GM12874 (cell line): ENCODE results near the gene DDX19B.
A peak's percentile ranks its signal among the peaks of the same experiment; 100 is the strongest.

ENCODE experiments used
- CTCF ChIP-seq: IDR thresholded peaks from 2 replicates; pipeline ENCODE4 v1.5.1; 2011; ENCODE audit warnings: low read depth, mild to moderate bottlenecking, control low read depth, low read length, moderate library complexity; ENCODE audit not compliant: insufficient read depth

DDX19B gene

GRCh38 chr16:70254965-70255286 lies 44.1 kb upstream of the DDX19B start:
- no peak for TF ChIP-seq CTCF

GRCh38 chr16:70255574-70255973 lies 43.4 kb upstream of the DDX19B start:
- TF ChIP-seq CTCF = no peak

- no peak for TF ChIP-seq CTCF
Observed at GRCh38 chr16:70257391-70257790, 41.6 kb upstream of the DDX19B start.

GRCh38 chr16:70258065-70258464 lies 40.9 kb upstream of the DDX19B start:
- TF ChIP-seq CTCF = no peak

- TF ChIP-seq CTCF = no peak
Observed at GRCh38 chr16:70258946-70259345, 40.0 kb upstream of the DDX19B start.

- TF ChIP-seq CTCF = peak; percentile 70
Observed at GRCh38 chr16:70267516-70267915, 31.5 kb upstream of the DDX19B start.

- TF ChIP-seq CTCF = no peak
Observed at GRCh38 chr16:70269471-70269870, 29.5 kb upstream of the DDX19B start.

GRCh38 chr16:70270176-70270575 lies 28.8 kb upstream of the DDX19B start:
- no peak for TF ChIP-seq CTCF
